Activated B cell treated with CpG ODN at 0.5 μM for 24 hours (primary cell): ENCODE results near the gene ITGAX. TPM values are rescaled to one million over a fixed set of nuclear protein-coding genes. Genes with fewer than 3 reads are reported as not detected.

ENCODE experiments used
- ATAC-seq: fragments of 200-7000 bp; cut with Tn5 transposase; one replicate; pipeline ENCODE4 v1.10.0; 2021; ENCODE audit warnings: low read depth, mild to moderate bottlenecking, moderate library complexity
- CTCF ChIA-PET: fragments of 350-600 bp; sonication (Branson Sonifier 250); formaldehyde crosslinking; loops from one replicate; lab custom pipeline; 2021; ENCODE audit warnings: antibody characterized with exemption; lab: Charles Lee
- POLR2A ChIA-PET: fragments of 350-600 bp; sonication (Branson Sonifier 250); formaldehyde crosslinking; loops from one replicate; lab custom pipeline; 2021; ENCODE audit warnings: antibody characterized with exemption; lab: Charles Lee
- DNase-seq: peaks from one replicate; pipeline ENCODE4 v3.0.0; 2022
- H3K27ac Mint-ChIP-seq: one replicate; pipeline ENCODE4 v1.8.0; 2020; ENCODE audit warnings: mixed read lengths
- H3K27me3 Mint-ChIP-seq: one replicate; pipeline ENCODE4 v1.8.0; 2021; ENCODE audit warnings: mixed read lengths
- H3K36me3 Mint-ChIP-seq: one replicate; pipeline ENCODE4 v1.8.0; 2021; ENCODE audit warnings: low read depth, mixed read lengths
- H3K4me1 Mint-ChIP-seq: one replicate; pipeline ENCODE4 v1.8.0; 2021; ENCODE audit warnings: mixed read lengths
- H3K4me3 Mint-ChIP-seq: one replicate; pipeline ENCODE4 v1.8.0; 2020; ENCODE audit warnings: mild to moderate bottlenecking, mixed read lengths
- H3K9me3 Mint-ChIP-seq: one replicate; pipeline ENCODE4 v1.8.0; 2020; ENCODE audit warnings: mixed read lengths
- CTCF ChIP-seq: fragments of 200-600 bp; IDR thresholded peaks from one replicate; pipeline ENCODE4 v1.8.0; 2022; ENCODE audit warnings: antibody characterized with exemption, mild to moderate bottlenecking
- intact Hi-C: fragments of 100-400 bp; cut with micrococcal nuclease; formaldehyde crosslinking; loops from one replicate; pipeline ENCODE4 v1.15.1; 2024
- total RNA-seq: library from RNA; stranded (reverse); gene quantifications from 2 replicates; pipeline ENCODE4 v1.2.3, GENCODE V29; 2022

The ITGAX gene
- total RNA-seq, 1 donor from 2014 or later, result 100 TPM

GRCh38 chr16:31373235-31373634, 18.3 kb downstream of the ITGAX start:
- ChIA-PET POLR2A (interaction anchor here (0.5 kb wide), 1 partner anchor 374 kb away, joined by 3 read pairs; no protein-coding TSS in a partner anchor), CTCF (no interaction called here)
- intact Hi-C loops, result no loop called here
- peaks cover 3% of the 10 kb centered on the region for H3K4me1 Mint-ChIP-seq
- H3K27ac Mint-ChIP-seq, result no peak overlapping the region
- ATAC-seq (no peak), DNase-seq (no peak)
- peaks cover 2% of the 10 kb centered on the region for H3K36me3 Mint-ChIP-seq
- H3K27me3 Mint-ChIP-seq, result peaks cover 2% of the 10 kb centered on the region
- H3K4me3 Mint-ChIP-seq, result no peak overlapping the region
- H3K9me3 Mint-ChIP-seq, result no peaks in the 10 kb centered on the region
- TF ChIP-seq CTCF, result no peak

GRCh38 chr16:31375231-31375630, 20.3 kb downstream of the ITGAX start:
- POLR2A ChIA-PET, result interaction anchor here (1.3 kb wide), 1 partner anchor 9 kb away, joined by 4 read pairs; no protein-coding TSS in a partner anchor
- CTCF ChIA-PET, result no interaction called here
- intact Hi-C loops, result no loop called here
- no peak overlapping the region for H3K4me3 Mint-ChIP-seq
- H3K9me3 Mint-ChIP-seq, result no peaks in the 10 kb centered on the region
- no peak for ATAC-seq
- H3K27me3 Mint-ChIP-seq, result peaks cover 2% of the 10 kb centered on the region
- H3K27ac Mint-ChIP-seq, result no peak overlapping the region
- H3K4me1 Mint-ChIP-seq, result peaks cover 3% of the 10 kb centered on the region
- no peak for TF ChIP-seq CTCF
- H3K36me3 Mint-ChIP-seq, result peaks cover 2% of the 10 kb centered on the region
- no peak for DNase-seq

- no peak for TF ChIP-seq CTCF
- H3K36me3 Mint-ChIP-seq, result peaks cover 2% of the 10 kb centered on the region
- ATAC-seq (no peak), DNase-seq (no peak)
- no peak overlapping the region for H3K27ac Mint-ChIP-seq
- intact Hi-C loops, result no loop called here
- H3K4me1 Mint-ChIP-seq, result peaks cover 3% of the 10 kb centered on the region
- POLR2A ChIA-PET, result interaction anchor here (0.6 to 1.1 kb wide), 2 partner anchors 82 to 726 kb away, joined by 3 to 5 read pairs; partner anchors contain the start of gene ARMC5
- H3K9me3 Mint-ChIP-seq, result no peaks in the 10 kb centered on the region
- no peak overlapping the region for H3K4me3 Mint-ChIP-seq
- peaks cover under 1% of the 10 kb centered on the region for H3K27me3 Mint-ChIP-seq
- CTCF ChIA-PET, result no interaction called here
Observed at GRCh38 chr16:31376705-31377104, 21.7 kb downstream of the ITGAX start.

GRCh38 chr16:31377210-31377903, 22.4 kb downstream of the ITGAX start:
- CTCF ChIA-PET, result no interaction called here
- Mint-ChIP-seq H3K27ac (no peak overlapping the region), H3K27me3 (no peaks in the 10 kb centered on the region), H3K4me1 (peaks cover 5% of the 10 kb centered on the region), H3K4me3 (no peak overlapping the region), H3K9me3 (no peaks in the 10 kb centered on the region), H3K36me3 (peaks cover 2% of the 10 kb centered on the region)
- intact Hi-C loops, result no loop called here
- no peak for TF ChIP-seq CTCF
- DNase-seq (no peak), ATAC-seq (no peak)
- POLR2A ChIA-PET, result interaction anchor here (1.1 kb wide), 1 partner anchor 82 kb away, joined by 3 read pairs; the partner anchor contains the start of gene ARMC5

GRCh38 chr16:31380201-31380600, 25.2 kb downstream of the ITGAX start:
- DNase-seq, result no peak
- Mint-ChIP-seq H3K27me3 (peaks cover 2% of the 10 kb centered on the region), H3K4me3 (no peak overlapping the region), H3K9me3 (no peaks in the 10 kb centered on the region), H3K27ac (no peak overlapping the region), H3K4me1 (peaks cover 7% of the 10 kb centered on the region), H3K36me3 (peaks cover 2% of the 10 kb centered on the region)
- POLR2A ChIA-PET, result no interaction called here
- ATAC-seq, result no peak
- intact Hi-C loops, result loop anchor here (5.0 kb wide), 1 partner anchor 48 kb away; no protein-coding TSS in a partner anchor
- CTCF ChIA-PET, result no interaction called here
- no peak for TF ChIP-seq CTCF
